ENCODE results near the gene ERBB2.
"Not testable (repeated sequence)": the region's sequence is repeated elsewhere in the genome, so short reads cannot be mapped to it uniquely, and the experiment has no call there.

Gene ERBB2

GRCh38 chr17:39755554-39756379 lies 55.9 kb downstream of the ERBB2 start:
- DNase-seq = peak in 1 of 56 donors; percentile 82

DNA sequence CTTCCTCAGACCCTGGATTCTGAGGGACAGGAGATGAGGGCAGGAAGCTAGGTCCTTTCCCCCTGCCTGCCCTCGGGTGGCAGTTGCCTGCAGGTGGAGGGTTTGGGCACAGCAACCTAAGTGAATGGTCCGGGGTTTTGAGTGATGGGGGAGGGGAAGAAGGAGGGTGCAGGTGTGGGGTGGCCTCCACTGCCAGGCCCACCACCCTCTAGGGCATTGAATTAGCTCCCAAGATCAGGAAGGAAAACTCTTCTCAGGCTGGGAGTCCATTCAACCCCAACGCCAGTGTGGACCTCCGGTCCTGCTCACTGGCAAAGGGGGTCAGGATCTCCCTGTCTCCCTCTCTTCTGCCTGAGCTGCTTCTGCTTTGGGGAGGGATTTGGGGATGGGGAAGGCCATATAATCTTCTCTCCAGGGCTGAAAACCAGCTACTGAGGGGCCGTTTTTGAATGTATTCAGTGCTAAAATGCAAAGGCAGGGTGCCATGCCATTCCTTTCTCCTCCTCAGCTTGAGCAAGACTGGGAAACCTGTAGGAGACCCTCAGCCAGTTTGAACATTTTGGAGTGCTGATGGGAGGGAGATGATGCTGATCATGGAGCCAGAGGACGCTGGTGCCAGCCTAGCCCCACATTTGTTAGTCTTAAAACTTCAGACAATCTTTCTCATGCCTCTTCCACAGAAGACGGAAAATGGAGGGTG lies 56.7 kb downstream of the ERBB2 start:
- DNase-seq = no peak

DNA sequence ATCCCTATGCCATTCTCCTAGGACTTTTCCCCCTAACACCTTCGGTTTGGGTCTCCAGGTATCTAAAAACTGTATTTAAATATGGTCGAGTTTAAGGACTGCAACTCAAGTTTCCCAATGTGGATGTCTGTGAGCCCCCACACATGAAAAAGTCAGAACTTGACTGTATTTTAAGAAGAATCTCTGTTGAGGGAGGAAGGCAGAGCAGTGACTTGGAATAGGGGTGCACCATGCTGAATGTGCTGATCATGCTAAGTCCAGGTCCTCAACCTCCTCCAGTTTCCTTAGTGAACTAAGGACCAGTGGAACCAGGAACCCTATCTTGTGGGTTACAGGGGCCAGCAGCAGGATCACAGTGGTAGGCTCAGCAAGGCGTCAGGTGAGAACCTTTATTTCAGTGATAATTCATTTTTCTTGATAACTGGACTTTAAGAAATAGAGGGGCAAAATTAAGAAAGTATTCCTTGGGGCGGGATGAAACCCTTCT lies 57.4 kb downstream of the ERBB2 start:
- no peak for DNase-seq

DNA sequence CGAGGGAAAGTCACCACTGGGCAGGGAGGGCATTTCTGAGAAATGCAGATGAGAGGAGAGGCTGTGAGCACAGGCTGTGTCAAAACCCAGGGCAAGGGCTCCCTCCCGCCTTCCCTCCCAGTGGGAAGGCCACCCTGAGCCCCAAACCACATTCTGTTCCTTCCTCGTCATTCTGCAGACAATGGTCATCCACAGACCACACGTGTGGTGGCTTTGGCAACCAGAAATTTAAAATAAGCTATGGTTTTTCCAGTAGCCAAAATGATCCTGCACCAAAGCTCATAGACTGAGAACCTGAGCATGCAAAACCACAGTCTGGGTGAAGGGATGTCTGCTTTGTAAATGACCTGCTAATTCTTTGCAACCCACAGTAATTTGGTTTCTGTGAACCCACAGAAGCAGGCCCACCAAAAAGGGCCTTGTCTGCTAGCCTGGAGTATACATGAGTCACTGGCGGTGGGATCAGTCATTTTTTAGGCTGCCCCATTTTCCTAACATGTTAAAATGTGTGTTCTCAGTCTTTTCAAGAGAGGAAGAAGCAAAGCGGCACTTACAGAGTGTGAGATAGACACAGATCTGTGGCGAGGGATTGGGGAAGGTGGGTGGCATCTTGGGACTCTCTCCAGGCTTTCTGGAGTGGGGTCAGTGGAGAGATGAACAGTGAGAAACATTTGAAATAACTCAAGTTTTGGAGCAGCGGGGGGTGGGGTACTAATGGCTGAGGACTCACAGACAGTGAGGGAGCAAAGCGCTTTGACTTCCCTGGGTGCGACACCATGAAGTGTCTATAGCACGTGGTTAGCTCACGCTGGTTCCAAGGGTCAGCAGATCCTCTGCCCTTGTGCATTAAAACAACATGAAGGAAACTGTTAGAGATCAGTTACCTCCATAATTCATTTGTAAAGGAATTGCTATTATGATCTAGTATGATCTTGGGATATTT lies 58.3 kb downstream of the ERBB2 start:
- no peak for DNase-seq

- no peak for DNase-seq
Measured at GRCh38 chr17:39759204-39759603, 59.3 kb downstream of the ERBB2 start.

GRCh38 chr17:39761861-39762496 lies 62.1 kb downstream of the ERBB2 start:
- no peak for DNase-seq

- DNase-seq = no peak
Measured at GRCh38 chr17:39763051-39763820, 63.4 kb downstream of the ERBB2 start.

DNA sequence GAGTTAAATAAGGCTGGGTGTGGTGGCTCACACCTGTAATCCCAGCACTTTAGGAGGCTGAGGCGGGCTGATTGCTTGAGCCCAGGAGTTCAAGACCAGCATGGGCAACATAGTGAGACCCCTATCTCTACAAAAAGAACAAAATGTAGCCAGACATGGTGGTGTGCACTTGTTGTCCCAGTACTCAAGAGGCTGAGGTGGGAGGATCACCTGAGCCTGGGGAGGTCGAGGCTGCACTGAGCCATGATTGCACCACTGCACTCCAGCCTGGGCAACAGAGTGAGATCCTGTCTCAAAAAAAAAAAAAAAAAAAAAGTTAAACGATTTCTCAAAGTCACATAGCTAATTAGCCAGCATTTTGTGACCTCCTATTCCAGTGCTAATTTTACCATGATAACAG lies 64.3 kb downstream of the ERBB2 start:
- not testable (repeated sequence) for DNase-seq

DNA sequence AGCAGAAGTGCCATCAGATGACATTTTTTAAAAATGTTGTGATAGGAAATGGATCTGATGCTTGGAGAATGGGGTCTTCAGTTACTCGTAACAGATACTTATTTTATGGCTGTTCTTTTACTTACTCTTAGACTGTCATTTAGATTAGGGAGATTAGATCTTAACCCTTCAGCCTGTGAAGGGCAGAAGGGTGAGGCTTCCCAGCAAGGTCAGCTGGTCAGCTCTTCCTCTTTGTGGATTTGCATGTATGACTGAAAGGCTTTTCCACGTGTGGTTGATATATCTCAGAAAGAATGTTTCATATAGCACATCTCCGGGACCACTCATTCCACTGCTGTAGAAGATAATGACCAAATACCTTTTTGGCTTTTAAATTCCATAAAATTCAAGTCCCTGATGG lies 65.3 kb downstream of the ERBB2 start:
- no peak for DNase-seq

DNA sequence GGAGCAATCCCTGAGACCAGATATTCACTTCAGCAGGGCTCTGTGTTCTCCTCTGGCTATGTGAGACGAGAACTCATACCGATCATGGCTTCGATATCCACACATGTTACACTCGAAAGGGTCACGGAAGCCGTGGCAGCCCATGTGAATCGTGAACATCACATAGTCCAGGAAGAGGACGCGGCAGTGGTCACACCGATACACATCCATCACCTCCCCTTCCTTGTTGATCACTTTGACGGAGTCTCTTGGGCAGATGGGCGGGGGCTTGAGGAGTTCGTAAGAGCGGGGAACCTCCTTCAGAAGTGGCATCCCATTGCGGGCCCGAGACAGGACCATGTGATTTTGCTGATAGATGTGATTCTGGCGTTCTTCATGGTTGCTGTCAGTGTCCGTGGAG lies 65.9 kb downstream of the ERBB2 start:
- no peak for DNase-seq

GRCh38 chr17:39767147-39767546 lies 67.3 kb downstream of the ERBB2 start:
- DNase-seq = no peak

GRCh38 chr17:39769974-39770587 lies 70.2 kb downstream of the ERBB2 start:
- no peak for DNase-seq

DNA sequence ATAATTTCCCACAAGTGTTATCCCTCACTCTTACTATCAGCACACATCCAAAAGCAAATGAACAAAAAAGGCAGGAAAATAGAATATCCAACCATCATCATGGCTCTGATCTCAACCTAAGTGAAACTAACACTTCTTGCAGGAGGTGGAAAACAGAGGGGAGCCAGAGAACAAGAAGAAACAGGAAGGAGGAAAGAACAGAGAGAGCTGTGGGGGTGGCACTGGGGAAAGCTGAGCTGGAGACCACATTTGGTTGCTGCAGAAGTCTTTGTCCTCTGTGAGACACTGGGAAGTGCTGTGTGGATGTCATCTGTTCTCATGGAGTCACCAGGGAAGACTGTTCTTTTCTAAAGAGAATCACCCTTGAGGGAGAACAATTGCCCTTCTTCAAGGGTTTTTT lies 72.6 kb downstream of the ERBB2 start:
- DNase-seq = no peak

GRCh38 chr17:39772987-39773934 lies 73.4 kb downstream of the ERBB2 start:
- no peak for DNase-seq

DNA sequence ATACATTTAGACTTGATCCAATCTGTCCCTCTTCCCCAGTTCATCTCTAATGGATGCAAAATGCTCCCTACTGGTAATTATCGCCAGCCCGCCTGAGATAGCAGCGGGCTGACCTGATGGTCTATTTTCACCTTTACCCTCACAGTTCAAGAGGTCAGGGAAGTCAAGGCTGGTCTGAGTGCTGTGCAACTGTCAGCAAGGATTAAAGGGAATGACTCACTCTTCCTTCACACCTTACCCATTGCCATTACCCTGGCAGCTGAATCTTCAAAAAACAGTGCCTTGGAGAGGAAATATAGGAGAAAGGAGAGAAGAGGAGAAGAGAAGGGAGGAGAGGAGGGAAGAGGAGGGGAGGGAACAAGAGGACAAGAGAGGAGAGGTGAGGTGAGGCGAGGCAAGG lies 74.2 kb downstream of the ERBB2 start:
- DNase-seq = no peak

- no peak for DNase-seq
Measured at GRCh38 chr17:39775031-39775430, 75.2 kb downstream of the ERBB2 start.

DNA sequence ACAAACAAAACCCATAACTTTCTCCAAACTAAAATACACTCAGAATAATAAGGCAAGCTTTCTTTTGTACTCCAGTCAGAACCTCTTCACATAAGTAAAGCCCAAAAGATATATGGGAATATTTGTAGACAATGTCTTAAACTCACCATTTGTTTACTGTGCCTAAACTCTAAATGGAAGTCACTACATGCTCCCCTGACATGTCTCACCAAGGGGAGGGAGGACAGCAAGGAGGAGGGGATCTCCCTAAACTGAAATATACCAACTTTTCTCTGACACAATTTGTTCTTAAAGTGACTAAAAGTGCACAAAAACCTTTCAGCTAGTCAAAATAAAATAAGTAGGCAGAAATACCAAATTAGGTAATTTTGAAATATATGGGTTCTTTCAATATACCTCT lies 76.4 kb downstream of the ERBB2 start:
- no peak for DNase-seq

GRCh38 chr17:39777534-39778365 lies 77.9 kb downstream of the ERBB2 start:
- DNase-seq = no peak
